Renal pelvis (tissue), 4 donors: Measurements from ENCODE around the gene USF2. TPM values are rescaled to one million over a fixed set of nuclear protein-coding genes. Genes with fewer than 3 reads are reported as not detected.

Experiments used
- DNase-seq: peaks from one replicate; pipeline ENCODE4 v3.0.0-alpha.2; 2013
- polyA plus RNA-seq, 3 donors: library from polyadenylated mRNA; unstranded; fragments of 120-200 nt; gene quantifications; one replicate each; pipeline ENCODE4 v1.2.1, GENCODE V29; 2013; ENCODE audit not compliant: insufficient read length in 3 of 3

The USF2 gene
- polyA plus RNA-seq, 3 donors = 171 to 192 (median 185) TPM

GRCh38 chr19:35261356-35262100, 7.2 kb upstream of the USF2 start:
- no peak for DNase-seq

- no peak for DNase-seq
These were observed 6.5 kb upstream of the USF2 start for GRCh38 chr19:35262101-35262761.

- no peak for DNase-seq
These were observed 4.3 kb upstream of the USF2 start for GRCh38 chr19:35264268-35265125.

DNA sequence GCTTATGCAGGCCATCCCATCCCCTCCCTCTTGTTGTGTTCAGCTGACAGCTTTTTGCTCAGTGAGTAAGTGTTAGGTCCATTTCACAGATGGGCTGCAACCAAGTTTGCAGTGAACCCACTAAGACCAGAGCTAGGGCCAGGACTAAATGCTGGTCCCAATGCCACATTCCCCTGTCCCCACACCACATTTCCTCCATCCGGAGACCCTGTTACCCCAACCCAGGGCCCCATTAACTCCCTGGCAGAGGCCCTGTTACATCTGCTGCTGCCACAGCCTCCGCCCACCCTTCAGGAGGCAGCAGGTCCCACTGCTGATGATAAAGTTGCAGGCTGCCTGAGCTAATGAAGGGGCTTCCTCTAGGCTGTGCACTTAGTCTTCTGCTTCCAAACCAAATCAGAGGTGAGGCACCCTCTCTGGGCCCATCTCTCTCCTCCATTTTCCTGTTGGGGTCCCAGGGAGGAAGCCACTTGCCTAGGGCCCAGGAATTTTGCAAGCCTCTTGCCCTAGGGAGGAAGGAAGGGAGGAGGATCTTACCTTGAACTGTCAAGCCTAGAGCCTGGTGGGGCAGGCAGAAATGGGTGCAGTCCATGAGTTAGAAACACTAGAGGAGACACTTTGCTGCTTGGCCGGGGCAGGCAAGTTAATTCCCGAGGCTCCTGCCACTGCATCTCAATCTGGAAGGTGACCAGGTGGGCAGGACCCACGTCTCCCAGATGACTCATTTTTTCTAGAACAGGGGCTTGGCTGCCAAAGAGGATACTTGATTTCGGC, 3.4 kb upstream of the USF2 start:
- DNase-seq = no peak

DNA sequence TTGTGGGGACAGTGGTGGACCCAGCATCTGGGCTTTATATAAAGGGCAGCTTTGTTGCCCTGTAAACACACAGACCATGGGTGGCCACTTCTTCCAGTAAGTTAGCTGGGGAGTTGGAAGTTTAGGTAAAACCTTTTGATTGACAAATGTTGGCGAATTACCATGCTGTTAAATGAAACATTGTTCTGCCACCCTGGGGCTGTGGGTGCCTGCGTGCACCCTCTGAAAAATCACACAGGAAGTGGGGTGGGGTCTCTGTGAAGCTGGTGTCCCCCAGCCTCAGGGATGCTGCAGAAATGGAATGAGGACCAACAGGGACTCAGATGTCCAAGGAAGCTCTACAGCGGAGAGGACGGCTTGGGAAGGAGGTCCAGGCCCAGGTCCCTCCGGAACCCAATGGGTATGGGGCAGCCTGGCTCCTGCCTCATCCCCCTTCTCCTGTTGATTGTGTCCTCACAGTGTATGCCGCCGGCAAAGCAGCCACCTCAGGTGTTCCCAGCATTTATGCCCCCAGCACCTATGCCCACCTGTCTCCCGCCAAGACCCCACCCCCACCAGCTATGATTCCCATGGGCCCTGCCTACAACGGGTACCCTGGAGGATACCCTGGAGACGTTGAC, 2.8 kb upstream of the USF2 start:
- DNase-seq = no peak

DNA sequence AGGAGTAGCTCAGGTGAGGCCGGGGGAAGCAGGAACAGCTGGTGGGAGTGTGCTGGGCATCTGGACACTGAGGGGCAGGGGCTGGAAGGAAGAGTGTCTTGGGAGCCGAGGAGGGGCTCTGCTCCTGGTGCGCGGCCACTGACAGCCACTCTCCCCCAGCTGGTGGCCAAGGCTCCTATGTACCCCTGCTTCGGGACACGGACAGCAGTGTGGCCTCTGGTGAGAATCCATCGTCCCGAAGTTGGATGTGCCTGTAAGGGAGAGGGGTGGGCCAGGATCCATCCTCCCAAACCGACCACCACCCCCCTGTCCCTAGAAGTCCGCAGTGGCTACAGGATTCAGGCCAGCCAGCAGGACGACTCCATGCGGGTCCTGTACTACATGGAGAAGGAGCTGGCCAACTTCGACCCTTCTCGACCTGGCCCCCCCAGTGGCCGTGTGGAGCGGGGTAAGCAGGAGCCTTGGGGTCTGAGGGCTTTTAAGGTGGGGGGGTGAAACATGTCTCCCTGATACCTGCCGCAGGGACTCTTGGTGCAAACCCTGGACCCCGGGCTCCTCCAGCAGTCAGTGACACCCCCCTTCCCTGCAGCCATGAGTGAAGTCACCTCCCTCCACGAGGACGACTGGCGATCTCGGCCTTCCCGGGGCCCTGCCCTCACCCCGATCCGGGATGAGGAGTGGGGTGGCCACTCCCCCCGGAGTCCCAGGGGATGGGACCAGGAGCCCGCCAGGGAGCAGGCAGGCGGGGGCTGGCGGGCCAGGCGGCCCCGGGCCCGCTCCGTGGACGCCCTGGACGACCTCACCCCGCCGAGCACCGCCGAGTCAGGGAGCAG, 2.0 kb upstream of the USF2 start:
- no peak for DNase-seq

GRCh38 chr19:35267353-35267817, 1.4 kb upstream of the USF2 start:
- peak; percentile 33 for DNase-seq

GRCh38 chr19:35267818-35268535, 785 bp upstream of the USF2 start:
- DNase-seq = peak; percentile 78

GRCh38 chr19:35269438-35270117, 816 bp downstream of the USF2 start:
- DNase-seq = peak; percentile 86

DNA sequence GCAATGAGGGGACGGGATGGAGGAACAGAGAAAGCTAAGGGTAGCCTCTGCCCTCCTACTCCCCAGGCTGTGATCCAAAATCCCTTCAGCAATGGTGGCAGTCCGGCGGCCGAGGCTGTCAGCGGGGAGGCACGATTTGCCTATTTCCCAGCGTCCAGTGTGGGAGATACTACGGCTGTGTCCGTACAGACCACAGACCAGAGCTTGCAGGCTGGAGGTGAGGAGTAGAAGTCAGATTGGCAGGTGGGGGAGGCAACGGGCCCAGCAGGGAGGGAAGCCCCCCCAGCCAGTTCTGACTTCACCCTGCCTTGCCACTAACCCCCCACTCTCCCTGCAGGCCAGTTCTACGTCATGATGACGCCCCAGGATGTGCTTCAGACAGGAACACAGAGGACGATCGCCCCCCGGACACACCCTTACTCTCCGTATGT, 1.6 kb downstream of the USF2 start:
- DNase-seq = no peak

DNA sequence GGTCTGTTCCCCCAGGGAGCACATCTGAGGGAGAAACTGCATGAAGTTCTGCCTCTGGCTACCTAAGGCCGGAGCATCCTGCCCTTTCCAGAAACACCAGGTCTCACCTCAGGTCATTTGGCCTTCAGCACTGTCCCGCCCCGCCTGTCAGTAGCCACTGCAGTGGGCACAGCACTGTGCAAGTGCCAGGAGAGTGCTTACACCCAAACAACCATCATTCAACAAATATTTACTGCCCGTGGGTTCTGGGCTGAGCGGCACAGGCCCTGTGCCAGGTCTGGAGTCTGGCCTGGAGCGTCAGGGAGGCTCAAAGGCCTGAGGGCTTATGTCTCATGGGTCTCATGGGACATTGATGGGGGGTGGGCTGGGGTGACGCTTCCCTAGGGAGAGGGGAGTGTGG, 2.8 kb downstream of the USF2 start:
- no peak for DNase-seq

- no peak for DNase-seq
These were observed 3.5 kb downstream of the USF2 start for GRCh38 chr19:35272122-35272719.

DNA sequence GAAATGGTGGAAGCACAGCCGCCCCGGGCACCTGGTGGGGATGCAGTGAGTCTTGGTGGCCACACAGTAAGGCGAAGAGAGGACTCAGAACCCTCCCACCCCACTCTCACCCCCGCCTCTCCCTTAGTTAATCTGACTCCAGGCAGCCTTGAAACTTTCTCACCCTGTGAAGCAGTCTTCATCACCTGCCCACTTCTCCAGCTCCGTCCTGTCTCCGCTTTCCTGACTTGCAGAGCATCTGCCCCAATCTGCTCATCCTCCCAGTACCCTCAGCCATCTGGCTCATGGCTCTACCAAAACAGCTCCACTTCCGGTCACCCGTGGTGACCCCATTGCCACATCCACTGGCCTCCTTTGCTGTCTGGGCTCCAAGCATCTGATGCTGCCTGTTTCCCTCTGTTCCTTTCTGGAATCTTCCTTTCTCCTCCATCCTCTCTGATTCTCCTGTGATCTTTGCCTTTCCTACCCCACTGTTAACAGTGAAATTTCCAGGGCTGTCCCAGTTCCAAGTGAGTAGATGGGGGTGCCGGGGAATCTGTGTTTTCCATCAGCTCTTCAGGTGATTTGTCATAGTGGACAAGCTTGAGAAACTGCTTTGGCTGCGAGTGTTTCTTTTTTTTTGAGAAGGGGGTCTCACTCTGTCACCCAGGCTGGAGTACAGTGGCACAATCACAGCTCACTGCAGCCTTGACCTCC, 4.3 kb downstream of the USF2 start:
- no peak for DNase-seq

DNA sequence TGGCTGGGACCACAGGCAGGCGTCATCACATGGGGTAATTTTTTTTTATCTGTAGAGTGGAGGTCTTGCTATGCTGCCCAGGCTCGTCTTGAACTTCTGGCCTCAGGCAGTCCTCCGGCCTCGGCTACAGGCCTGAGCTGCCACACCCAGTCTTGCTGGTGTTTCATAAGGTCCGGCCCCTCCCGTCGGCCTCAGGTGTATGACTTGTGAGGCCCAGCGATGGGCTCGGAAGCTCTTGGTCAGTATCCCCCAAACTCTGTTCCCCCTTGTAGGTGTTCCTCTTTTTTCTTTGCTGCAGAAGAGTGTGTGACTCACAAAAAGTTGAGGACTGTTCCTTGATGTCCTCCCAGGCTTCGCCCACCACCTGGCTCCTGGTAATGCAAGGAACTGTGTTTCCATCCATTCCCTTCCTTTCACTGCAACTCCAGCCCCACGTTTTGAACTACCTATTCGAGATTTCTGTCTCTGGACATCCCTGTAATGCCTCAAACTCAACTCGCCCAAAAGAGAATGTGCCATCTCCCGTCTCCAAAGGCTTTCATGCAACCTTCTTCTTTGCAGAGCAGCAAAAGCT, 5.0 kb downstream of the USF2 start:
- no peak for DNase-seq

DNA sequence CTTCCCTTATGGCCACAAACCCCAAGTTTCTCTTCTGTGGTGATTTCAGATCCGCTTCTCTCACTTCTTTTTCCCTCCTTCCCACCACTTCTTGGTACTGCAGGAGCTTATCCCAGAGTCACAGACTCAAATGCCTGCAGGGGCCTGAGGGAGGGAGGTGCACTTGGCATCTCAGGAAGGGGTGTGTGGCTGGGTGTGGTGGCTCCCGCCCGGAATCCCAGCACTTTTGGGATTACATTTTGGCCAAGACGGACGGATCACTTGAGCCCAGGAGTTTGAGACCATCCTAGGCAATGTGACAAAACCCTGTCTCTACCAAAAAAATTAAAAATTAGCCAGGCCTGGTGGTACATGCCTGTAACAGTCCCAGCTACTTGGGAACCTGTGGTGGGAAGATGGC, 5.6 kb downstream of the USF2 start:
- no peak for DNase-seq

GRCh38 chr19:35276706-35277281, 8.0 kb downstream of the USF2 start:
- no peak for DNase-seq
